Uterine smooth muscle cell (primary cell): ENCODE data around the gene FOXA3. TPM values are rescaled to one million over a fixed set of nuclear protein-coding genes. Genes with fewer than 3 reads are reported as not detected.

Experiments
- total RNA-seq: library from RNA; depleted of rRNA; stranded (reverse); fragments of >200 nt; gene quantifications from 2 replicates; pipeline ENCODE4 v1.2.3, GENCODE V29; 2014

Gene FOXA3
- total RNA-seq = not detected in 2 replicates

DNA sequence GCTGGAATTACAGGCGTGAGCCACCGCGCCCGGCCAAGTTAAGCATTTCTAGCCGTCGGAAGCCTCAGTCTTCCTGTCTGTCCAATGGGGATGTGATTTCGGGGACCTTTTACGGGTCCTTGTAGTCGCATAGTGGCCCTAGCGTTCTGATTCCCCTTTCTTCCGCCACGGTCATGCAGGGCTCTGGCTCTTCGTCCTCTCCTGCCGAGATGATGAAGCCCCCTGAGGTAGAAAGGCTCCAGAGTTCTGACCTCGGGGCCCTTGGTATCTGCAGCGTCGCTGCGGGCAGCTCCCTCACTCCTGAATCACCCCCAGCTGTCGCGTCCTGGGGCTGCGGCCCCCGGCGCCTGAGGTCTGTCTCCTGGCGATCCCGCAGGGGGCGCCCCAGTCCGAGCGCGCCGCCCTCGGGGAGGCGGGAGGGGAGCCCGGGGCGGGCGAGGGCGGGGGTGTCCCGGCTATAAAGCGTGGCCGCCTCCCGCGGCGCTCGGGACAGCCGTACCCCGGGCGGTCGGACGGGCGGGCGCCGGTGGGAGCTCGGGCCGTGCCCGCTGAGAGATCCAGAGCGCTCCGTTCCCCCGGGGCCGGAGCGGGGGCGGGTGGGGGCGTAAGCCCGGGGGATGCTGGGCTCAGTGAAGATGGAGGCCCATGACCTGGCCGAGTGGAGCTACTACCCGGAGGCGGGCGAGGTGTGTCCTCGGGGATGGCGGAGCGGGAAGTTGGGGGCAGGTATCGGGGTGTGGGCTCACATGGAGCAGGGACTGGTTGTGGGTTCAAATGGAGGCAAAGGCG is at the start of gene FOXA3:
Gene FOXA3, plus strand, starts transcription at position 487 of the 789 bp plus-strand sequence. Its CDS starts 131 bp downstream, at position 618.

DNA sequence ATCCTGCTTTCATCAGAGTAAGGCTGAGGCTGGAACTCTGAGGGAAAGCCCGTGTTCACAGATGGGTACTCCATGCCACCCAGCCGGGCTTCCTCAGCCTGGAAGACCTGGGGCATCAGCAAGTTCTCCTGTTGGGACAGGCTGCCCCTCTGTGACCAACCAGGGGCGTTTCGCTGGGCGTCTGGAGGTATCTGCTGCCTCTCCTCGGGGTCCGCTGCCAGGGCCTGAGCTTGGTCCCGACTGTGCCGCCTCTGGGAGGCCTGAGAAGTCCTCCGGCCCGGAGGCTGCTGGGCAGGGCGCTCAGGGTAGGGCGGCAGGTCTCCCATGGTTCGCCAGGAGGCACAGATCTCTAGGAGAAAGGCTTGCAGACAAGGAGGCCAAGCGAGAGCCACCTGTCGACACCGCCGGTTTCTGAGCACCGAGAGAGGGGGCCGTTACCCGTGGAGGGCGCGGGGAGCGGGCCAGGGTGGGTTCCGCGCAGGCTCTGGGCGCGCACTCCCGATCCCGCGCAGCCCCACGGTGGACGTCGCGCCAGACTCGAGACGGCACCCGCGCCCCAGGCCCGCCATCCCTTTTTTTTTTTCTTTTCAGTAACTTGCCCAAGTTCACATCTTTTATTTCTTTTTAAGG is 49.2 kb upstream of the FOXA3 start, which contains the start of gene RSPH6A:
Gene RSPH6A, minus strand, starts transcription at position 458 of the 630 bp plus-strand sequence. Its CDS starts 132 bp downstream, at position 326.

DNA sequence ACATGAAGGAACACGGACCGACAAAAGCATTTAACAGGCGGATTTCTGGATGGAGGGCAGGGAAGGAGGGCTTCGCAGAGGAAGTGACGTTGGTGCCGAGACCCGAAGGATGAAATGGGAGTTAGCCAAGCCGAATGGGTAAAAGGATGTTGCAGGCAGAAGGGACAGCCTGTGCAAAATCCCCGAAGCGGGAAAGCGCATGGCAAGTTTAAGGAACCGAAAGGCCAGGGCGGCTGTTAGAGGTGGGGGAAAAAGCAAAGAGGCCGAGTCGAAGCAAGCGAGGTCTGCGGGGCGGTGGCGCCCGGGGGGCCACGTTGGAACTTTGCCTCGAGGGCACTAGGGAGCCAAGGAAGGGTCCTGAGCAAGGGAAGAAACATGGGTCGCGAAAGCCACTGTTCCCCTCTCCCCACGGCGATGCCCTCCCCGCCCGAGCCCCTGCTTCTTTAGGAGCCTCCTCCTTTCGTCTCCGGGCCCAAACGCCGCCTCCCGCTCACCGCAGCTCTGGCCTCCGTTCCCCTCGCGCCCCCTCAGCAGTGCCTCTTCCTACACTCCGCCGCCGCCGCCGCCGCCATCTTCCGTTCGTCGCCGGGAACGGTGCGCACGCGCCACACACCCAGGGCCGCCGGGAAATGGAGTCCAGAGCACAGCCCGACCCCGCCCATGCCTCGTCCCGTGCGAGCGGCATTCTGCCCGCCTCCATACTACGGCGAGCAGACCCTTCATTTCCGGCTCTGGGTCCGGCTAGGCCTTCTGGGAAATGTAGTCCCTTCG is 1.4 kb upstream of the FOXA3 start, which contains the start of gene SYMPK:
Gene SYMPK, minus strand, starts transcription at position 584 of the 771 bp plus-strand sequence. CDS start 8,652 bp downstream, outside the sequence.

DNA sequence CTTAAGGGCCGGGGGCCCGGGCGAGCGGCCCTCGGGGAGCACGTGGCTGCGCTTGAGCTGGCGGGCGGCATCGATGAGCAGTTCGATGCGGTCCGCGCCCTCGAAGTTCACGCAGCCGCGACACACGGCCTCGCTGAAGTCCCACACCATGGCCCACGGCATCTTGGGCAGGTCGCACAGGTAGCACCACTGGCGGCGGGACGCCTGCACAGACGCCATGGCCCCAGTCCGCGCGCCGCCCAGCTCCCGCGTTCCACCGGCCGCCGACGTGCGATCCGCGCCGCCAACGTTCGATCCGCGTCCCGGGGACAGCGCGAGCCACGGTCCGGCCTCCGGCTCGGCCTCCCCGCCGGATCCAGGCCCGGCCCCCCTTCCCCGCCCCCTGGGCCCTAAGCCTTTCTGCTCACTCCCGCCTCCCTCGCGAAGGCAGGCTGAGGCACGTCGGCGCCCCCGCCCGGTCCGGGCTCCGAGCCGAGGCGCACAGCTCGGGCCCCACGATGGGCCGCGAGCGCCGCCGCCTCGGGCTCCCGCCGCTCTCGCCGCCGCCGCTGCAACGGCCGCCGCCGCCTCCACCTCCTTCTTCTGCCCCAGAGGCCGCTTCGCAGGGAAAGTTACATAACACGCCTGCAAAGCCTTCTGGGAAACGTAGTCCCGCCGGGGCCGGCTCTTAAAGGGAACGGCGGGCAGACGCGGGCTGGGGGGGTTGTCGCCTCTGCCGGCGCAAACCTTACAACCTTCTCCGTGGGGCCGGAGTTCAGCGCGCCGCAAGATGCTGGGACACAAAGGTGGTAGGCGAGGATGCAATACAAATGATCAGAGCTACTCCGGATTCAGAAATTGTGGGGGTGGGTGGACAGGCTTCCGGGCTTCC is 21.7 kb downstream of the FOXA3 start, which contains the start of gene IRF2BP1:
Gene IRF2BP1, minus strand, starts transcription at position 586 of the 871 bp plus-strand sequence. Its CDS starts 367 bp downstream, at position 219.

DNA sequence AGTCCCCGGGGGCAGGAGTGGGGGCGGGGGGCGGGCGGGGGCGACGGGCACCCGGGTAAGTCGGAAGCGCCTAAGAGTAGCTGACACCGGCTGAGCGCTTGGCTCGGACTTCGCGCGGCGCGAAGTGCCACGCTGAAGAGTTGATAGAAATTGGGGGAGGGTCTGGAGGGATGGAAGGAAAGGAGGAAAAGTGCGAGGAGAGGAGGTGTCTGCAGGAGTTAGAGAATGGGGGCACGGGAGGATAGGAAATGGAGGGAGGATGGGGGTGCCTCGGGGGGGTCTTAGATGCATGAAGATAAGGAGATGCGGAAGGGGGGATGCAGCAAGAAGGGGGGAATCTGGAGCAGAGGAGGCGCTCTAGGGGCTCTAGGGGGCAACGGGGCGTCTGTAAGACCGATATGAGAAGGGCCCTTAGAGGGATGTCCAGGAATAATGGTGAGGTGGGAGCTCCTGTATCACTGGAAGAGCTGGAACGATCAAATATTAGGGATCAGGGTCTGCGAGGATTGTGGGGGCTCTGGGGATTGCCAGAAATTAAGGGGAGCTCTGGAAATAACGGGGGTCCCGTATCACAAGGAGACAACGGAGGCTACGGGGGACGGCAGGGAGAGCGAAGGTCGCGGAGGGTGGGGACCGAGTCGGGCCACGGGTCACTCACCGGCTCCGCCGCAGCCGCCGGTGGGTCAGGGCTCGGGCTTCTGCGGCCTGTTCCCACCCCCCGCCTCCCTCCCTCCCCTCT is 38.0 kb downstream of the FOXA3 start, which contains the start of gene MYPOP:
Gene MYPOP, minus strand, starts transcription at position 702 of the 739 bp plus-strand sequence. CDS start 840 bp downstream, outside the sequence.

DNA sequence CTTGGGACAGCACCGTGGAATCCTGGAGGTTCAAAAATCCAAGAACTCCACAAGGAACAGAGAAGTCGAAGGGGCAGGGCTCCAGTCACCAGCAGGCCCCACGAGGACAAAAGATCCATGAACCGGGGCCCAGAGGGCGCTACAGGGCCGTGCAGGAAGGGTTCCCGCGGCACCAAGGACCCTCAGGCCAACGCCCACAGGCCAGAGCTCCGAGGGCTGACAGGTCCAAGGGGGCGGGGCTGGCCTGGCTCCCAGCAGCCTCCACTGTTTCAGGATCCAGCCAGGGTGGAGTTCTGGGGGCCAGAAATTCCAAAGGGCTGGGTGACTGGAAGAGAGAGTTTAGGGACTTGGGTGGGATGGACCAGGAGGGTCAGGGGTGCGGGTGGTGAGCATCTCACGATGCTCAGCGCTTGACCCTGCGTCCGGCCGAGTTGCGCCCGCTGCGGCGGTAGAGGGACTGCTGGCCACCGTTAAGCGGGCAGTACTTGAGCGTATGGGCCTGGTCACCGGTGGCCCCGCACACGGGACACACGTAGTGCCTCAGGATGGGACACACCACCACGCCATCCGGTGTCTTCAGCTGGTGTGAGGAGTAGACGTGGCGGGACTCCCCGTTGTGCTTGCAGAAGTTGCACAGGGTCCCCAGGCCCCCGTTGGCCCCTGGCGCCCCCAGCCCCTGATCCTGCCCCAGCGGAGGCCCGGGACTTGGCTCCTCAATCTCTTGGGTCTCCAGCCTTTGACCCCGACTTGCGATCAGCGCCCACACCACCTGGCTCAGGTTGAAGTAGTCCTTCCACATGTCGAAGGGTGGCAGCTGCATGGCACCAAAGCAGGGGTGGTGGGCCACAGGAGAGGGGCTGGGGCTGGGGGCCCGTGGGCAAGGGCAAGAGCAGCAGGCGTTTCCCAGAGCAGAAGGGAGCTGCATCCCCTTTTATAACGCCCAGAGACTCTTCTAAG is 50.0 kb downstream of the FOXA3 start, which contains the start of gene NANOS2:
Gene NANOS2, minus strand, starts transcription at position 905 of the 957 bp plus-strand sequence. Its CDS starts 85 bp downstream, at position 820.

Other genes starting within 250 kb of the FOXA3 start
- 48.3 and 65.2 TPM in 2 replicates for gene EML2, start 224.9 kb upstream of the FOXA3 start, total RNA-seq
- under 0.01 TPM in 1 of 2 replicates, not detected in the other for gene GIPR, start 196.1 kb upstream of the FOXA3 start, total RNA-seq
- 360 and 424 TPM in 2 replicates for gene SNRPD2, start 172.4 kb upstream of the FOXA3 start, total RNA-seq
- 15.6 and 24.7 TPM in 2 replicates for gene QPCTL, start 171.7 kb upstream of the FOXA3 start, total RNA-seq
- 4.4 and 5.6 TPM in 2 replicates for gene FBXO46, start 133.4 kb upstream of the FOXA3 start, total RNA-seq
- not detected in 2 replicates for gene MEIOSIN, start 130.9 kb upstream of the FOXA3 start, total RNA-seq
- 7.0 and 13.6 TPM in 2 replicates for gene SIX5, start 95.1 kb upstream of the FOXA3 start, total RNA-seq
- 21.7 and 39.0 TPM in 2 replicates for gene DMPK, start 81.8 kb upstream of the FOXA3 start, total RNA-seq
- gene DMWD, start 71.5 kb upstream of the FOXA3 start, total RNA-seq = 42.9 and 55.0 TPM in 2 replicates
- 0.11 and 0.12 TPM in 2 replicates for gene RSPH6A, start 49.0 kb upstream of the FOXA3 start, total RNA-seq
- 34.7 and 37.6 TPM in 2 replicates for gene SYMPK, start 1.2 kb upstream of the FOXA3 start, total RNA-seq
- 29.3 and 34.6 TPM in 2 replicates for gene IRF2BP1, start 21.8 kb downstream of the FOXA3 start, total RNA-seq
- gene MYPOP, start 38.3 kb downstream of the FOXA3 start, total RNA-seq = 0.77 and 1.2 TPM in 2 replicates
- not detected in 2 replicates for gene NANOS2, start 50.5 kb downstream of the FOXA3 start, total RNA-seq
- gene NOVA2, start 109.5 kb downstream of the FOXA3 start, total RNA-seq = under 0.01 TPM in 1 of 2 replicates, not detected in the other
- gene CCDC61, start 131.1 kb downstream of the FOXA3 start, total RNA-seq = 10.5 and 11.6 TPM in 2 replicates
- not detected in 2 replicates for gene PGLYRP1, start 158.7 kb downstream of the FOXA3 start, total RNA-seq
- gene IGFL4, start 176.7 kb downstream of the FOXA3 start, total RNA-seq = under 0.01 TPM in 1 of 2 replicates, not detected in the other